ENCODE results near the gene TUBB. TPM values are rescaled to one million over a fixed set of nuclear protein-coding genes. Genes with fewer than 3 reads are reported as not detected.

TUBB gene
- total RNA-seq, 2 donors from 2014 or later = 342 to 378 TPM

- peak; percentile 97 for DNase-seq (ENCODE audit: low spot score)
- intact Hi-C loops (cut with DNase I) = no loop called here
These were observed 33.9 kb upstream of the TUBB start, which contains the start of gene PPP1R18 for GRCh38 chr6:30686009-30686907. Gene PPP1R18, minus strand, starts transcription at chr6:30686645. Its CDS starts 627 bp downstream, at chr6:30686018.

- intact Hi-C loops (cut with DNase I) = no loop called here
- peak; percentile 99 for DNase-seq (ENCODE audit: low spot score)
These were observed 33.1 kb upstream of the TUBB start for GRCh38 chr6:30686908-30687658.

DNA sequence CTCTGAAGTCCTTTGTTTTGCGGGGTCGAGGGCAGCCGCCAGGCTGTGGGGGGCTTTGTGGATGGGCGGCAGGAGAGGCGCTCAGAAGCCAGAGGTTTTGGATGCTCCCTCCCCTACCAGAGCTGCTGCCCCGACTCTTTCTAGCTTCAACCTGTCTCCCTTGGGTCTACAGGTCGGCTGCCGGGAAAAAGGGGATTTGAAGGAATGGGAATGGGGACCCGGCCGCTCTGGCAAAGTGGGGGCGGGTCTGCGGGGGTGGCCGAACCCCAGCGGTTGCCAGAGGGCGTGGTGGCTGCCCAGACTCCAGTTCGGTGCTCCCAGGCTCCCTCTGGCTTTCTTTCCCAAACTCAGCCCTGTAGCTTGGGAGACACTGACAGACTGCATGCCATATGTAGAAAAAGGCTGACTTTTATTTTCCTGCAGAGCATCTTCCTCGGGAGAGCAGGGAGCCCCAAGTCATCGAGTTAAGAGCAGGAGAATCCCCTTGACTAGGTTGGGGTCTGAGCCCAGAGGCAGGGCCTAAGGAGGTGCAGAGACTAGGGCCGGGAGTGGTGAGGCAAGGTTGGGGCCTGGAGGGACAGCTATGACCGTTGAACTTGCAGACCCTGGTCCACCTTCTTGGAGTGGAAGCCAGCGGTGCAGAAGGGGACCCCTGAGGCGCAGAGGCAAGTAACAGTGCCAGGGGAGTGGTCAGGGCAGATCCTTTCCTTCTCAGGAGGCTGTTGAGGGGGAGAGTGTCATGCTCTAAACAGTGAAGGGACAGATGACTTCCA lies 32.3 kb upstream of the TUBB start:
- intact Hi-C loops (cut with DNase I) = loop anchor here in 1 of 2 donors (2.0 kb wide), 1 partner anchor 33 kb away; the partner anchor contains the start of gene TUBB
- DNase-seq (ENCODE audit: low spot score) = peak; percentile 84

- intact Hi-C loops (cut with DNase I) = loop anchor here in 1 of 2 donors (2.0 kb wide), 1 partner anchor 32 kb away; the partner anchor contains the start of gene TUBB
- peak; percentile 71 for DNase-seq (ENCODE audit: low spot score)
These were observed 31.6 kb upstream of the TUBB start for GRCh38 chr6:30688569-30688968.

GRCh38 chr6:30689022-30689865 lies 30.9 kb upstream of the TUBB start:
- intact Hi-C loops (cut with DNase I) = loop anchor here in 1 of 2 donors (2.0 kb wide), 1 partner anchor 32 kb away; the partner anchor contains the start of gene TUBB
- peak; percentile 45 for DNase-seq (ENCODE audit: low spot score)

DNA sequence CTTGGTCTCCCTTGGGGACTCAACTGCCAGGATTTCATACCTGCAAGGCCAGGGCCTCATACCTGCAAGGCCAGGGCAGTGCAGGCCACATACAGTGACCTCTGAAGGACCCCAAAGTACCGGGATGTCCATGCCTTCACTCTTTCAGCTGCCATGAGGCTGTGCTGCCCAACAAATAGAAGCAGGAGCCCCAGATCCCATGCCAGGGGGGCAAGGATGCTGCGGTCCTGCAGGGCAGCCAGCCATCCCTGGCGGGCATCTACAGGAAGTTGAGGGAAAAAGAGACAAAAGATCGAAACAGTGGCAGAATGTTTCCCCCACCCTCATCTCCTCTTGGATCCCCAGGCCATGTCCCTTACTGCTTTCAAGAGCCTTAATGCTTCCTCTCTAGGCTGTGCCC lies 30.2 kb upstream of the TUBB start:
- intact Hi-C loops (cut with DNase I) = loop anchor here in 1 of 2 donors (2.0 kb wide), 1 partner anchor 31 kb away; the partner anchor contains the start of gene TUBB
- peak; percentile 59 for DNase-seq (ENCODE audit: low spot score)

DNA sequence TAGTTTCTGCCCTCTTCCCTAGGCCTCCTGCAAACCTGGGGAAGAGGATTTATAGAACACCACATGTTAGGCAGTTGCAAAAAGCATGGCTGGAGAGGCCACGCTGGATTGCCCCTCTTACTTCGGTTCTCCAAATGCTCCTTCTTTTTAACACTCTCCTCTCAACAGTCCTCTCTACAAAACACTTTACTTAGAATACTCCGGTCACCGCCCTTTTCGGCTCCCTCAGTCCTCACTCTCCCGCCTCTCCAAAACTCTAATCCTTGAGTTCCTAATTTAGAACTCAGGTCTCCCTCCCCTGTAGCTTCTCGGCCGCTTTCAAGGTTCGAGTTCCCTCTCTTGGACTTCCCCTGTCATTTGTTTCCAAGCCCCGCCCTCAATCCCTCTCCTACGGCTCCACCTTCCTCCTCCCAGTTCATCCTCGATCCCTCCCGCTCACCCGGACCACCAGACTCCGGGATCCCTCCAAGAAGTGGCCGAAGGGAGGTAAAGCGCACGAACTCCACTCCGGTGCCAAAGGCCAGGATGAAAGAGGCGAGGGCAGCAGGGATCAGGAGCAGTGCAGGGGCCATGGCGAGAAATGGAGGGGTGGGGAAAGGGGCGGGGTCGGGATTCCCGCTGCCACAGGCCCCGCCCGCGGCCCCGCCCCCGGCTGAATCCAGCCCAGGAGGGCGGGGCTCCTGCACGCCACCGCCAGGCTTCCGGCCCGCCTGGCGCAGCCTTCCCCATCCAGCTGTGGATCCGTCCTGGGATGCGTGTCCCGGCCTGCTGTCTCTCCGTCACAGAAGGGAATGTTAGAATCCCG lies 29.5 kb upstream of the TUBB start, which contains the start of gene NRM:
Gene NRM (minus strand): TSS at position 582 of the 805 bp plus-strand sequence. CDS start 10 bp downstream, at position 572.
- intact Hi-C loops (cut with DNase I) = no loop called here
- peak; percentile 95 for DNase-seq (ENCODE audit: low spot score)

DNA sequence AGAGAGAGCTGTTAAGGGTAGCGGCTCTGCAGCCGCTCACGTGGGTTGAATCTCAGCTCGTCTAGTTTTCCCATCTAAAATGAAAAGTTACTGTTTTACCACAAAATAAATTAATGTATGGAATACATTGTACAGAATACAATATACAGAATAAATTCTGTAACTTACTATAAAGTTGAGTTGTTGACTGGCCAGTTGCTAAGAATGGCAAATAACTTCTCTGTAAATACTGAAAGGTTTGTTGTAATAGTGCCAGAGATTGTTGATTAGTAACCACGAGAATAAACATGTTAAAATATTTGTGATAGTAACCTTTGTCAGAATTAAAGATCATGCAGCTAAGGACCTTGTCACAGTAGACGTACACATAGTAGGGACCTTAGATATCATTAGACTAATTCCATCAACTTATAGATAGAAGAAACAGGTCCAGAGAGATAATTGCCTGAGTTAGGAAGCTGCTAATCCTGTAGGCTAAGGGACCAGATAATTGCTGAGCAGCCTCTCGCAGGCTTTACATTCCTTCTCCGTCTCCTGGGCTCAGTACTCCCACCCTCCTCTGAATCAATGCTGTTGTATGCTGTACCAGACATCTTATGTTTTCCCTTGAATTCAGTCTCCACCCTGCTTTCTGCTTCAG lies 28.8 kb upstream of the TUBB start:
- no peak for DNase-seq (ENCODE audit: low spot score)
- intact Hi-C loops (cut with DNase I) = no loop called here

DNA sequence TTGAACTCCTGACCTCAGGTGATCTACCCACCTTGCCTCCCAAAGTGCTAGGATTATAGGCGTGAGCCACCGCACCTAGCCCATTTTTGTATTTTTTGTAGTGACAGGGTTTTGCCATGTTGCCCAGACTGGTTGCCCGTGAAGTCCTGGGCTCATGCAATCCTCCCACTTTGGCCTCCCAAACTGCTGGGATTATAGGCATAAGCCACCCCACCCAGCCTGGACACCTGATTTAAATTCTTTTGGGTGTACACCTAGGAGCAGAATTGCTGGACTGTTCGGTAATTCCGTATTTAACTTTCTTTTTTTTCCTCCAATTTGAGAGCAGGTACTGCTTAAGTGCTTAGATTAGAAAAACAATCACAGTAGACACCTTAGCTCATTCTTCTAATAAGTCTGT lies 23.7 kb upstream of the TUBB start:
- peak; percentile 1 for DNase-seq (ENCODE audit: low spot score)
- intact Hi-C loops (cut with DNase I) = no loop called here

GRCh38 chr6:30700340-30700739 lies 19.8 kb upstream of the TUBB start:
- intact Hi-C loops (cut with DNase I) = no loop called here
- peak; percentile 66 for DNase-seq (ENCODE audit: low spot score)

DNA sequence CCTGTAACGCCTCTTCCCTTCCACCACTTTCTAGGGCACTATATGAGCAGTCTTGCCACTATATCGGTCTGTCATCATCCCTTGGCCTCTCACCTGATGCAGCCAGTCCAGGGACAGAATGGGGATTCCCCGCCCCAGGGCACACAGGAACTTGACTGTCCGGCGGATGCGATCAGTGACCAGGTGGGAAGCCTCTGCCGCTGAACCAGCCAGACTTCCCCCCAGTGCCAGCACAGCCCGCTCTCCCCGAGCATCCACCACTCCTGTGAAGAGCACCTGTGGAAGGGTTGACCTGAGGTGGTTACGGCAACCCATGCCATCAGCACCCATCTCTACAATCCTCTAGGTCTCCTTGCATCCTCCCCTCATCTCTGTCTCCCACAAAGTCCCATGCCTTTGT lies 17.1 kb upstream of the TUBB start:
- intact Hi-C loops (cut with DNase I) = no loop called here
- DNase-seq (ENCODE audit: low spot score) = peak; percentile 70

DNA sequence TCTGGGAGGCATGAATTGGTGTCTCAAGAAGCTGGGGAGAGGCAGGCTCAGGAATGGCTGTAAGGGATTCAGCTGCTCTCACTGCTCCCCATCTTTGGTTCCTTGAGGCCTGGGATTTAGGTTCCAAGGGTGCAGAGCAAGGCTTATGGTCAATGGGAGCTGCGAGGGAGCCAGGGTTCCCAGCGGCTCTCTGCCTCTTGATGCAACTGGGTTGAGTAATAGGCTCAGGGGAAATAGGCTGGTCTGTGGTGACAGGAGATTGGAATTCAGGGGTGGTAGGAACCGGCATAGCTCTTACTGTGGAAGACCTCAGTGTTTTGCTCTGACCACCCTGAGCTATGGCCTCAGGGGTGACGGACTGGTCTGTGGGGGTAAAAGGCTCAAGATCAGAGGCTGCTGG lies 16.3 kb upstream of the TUBB start:
- intact Hi-C loops (cut with DNase I) = no loop called here
- peak; percentile 42 for DNase-seq (ENCODE audit: low spot score)

DNA sequence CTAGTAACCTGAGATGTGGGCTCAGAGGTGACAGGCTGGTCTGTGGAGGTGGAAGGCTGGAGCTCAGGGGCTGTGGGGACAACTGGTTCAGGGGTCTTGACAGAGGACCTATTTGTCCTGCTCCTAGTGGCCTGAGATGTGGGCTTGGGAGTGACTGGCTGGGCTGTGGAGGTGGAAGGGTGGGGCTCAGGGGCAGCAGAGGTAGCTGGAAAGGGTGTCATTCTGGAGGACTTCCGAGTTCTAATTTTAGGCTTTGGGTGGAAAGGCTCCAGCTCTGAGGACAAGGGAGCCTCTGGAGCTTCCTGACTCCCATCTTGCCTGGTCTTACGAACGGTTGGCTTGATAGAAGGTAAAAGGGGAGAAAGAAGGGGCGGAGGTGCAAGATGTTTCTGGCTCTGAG lies 14.5 kb upstream of the TUBB start:
- peak; percentile 56 for DNase-seq (ENCODE audit: low spot score)
- intact Hi-C loops (cut with DNase I) = no loop called here

DNA sequence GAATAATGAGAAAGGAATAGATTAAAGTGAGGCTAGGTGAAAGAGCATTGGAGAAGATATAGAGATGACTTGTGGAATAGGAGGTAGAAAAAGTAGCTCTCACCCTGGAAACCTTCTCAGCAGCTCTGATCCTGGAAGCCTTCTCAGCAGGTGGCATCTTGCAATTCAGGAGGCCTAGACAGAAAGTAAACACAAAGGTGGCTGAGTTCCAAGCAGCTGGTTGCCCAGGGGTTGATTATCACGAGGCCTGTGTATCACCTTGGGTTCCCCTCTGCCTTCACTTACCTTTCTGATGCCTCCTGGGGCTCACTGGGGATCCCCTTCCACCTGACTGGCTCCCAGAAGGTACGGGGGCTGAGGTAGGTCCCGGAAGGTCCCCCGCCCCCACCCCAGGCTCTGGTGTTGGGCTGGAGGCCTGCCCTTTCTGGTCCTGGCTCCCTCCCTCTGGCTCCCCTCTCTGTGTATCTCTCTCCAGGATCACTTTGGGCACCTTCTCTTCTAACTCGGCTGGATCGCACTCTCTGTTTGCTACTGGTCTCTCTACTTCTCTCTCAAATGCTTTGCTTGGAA lies 12.8 kb upstream of the TUBB start:
- intact Hi-C loops (cut with DNase I) = no loop called here
- peak; percentile 63 for DNase-seq (ENCODE audit: low spot score)

DNA sequence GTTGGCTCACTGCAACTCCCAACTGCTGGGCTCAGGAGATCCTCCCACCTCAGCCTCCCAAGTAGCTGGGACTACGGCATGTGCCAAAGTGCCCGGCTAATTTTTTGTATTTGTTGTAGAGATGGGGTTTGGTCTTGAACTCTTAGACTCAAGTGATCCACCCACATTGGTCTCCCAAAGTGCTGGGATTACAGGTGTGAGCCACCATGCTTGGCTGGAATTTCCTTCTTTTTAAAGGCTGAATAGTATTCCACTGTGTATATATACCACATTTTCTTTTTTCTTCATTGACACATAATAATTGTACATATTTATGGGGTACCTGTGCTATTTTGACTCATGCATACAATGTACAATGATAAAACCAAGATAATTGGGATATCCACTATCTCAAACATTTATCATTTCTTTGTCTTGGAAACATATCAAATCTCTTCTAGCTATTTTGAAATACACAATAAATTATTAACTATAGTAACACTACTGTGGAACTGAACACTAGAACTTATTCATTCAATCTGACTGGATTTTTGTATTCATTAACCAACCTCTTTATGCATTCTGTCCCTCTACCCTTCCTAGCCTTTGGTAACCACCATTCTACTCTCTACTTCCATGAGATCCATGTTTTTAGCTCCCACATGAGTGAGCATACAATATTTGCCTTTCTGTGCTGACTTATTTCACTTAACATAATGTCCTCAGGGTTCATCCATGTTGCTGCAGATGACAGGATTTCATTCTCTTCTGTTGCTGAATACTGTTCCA lies 10.9 kb upstream of the TUBB start:
- intact Hi-C loops (cut with DNase I) = no loop called here

More for the DNA sequence above, 10.9 kb upstream of the TUBB start:
- DNase-seq (ENCODE audit: low spot score) = peak; percentile 18
